B cell (primary cell): ENCODE data around the gene ST6GALNAC3. TPM values are rescaled to one million over a fixed set of nuclear protein-coding genes. Genes with fewer than 3 reads are reported as not detected.

ENCODE experiments used
- ATAC-seq: fragments of 200-7000 bp; cut with Tn5 transposase; one replicate; pipeline ENCODE4 v1.10.0; 2021; ENCODE audit warnings: low read depth, mild to moderate bottlenecking, moderate number of reproducible peaks, moderate library complexity
- CTCF ChIA-PET: fragments of 350-600 bp; sonication (Branson Sonifier 250); formaldehyde crosslinking; loops from one replicate; lab custom pipeline; 2021; ENCODE audit warnings: antibody characterized with exemption, inconsistent platforms; lab: Charles Lee
- POLR2A ChIA-PET: fragments of 350-600 bp; sonication (Branson Sonifier 250); formaldehyde crosslinking; loops from one replicate; lab custom pipeline; 2021; ENCODE audit warnings: antibody characterized with exemption; lab: Charles Lee
- DNase-seq: peaks from one replicate; pipeline ENCODE4 v3.0.0; 2013
- H2AFZ ChIP-seq: 2 replicates; pipeline ENCODE4 v1.6.1; 2012; ENCODE audit warnings: mild to moderate bottlenecking, low read depth, low read length; ENCODE audit not compliant: insufficient read depth, poor library complexity, severe bottlenecking
- H3K27ac ChIP-seq, 2 donors: 1 replicate in 1 of 2; 2 replicates in 1 of 2; pipeline ENCODE4 v1.5.1; 2012 to 2013; ENCODE audit warnings: low read length in 2 of 2, mild to moderate bottlenecking in 2 of 2, moderate library complexity in 1 of 2
- H3K27me3 ChIP-seq, 4 experiments: fragments of 200-600 bp in 1 of 4; sonication (generic) in 1 of 4; replicated peaks in 1 of 4; 1 replicate in 2 of 4; 2 replicates in 2 of 4; pipeline versions ENCODE4 v1.6.1 to v1.7.0; 2013 to 2016; ENCODE audit warnings: low read length in 3 of 4, mild to moderate bottlenecking in 2 of 4, mixed read lengths in 1 of 4, moderate library complexity in 1 of 4; ENCODE audit not compliant: insufficient read depth in 4 of 4, control insufficient read depth in 3 of 4; ENCODE audit errors: control extremely low read depth in 1 of 4
- H3K36me3 ChIP-seq, 2 experiments: replicated peaks in 1 of 2; 1 replicate in 1 of 2; 2 replicates in 1 of 2; pipeline versions ENCODE4 v1.6.1 to v1.7.1; 2013; ENCODE audit warnings: low read length in 1 of 2; ENCODE audit not compliant: insufficient read depth in 2 of 2, control insufficient read depth in 1 of 2; ENCODE audit errors: control extremely low read depth in 1 of 2, extremely low read depth in 1 of 2
- H3K4me1 ChIP-seq, 2 donors: fragments of 200-600 bp in 1 of 2; sonication (generic) in 1 of 2; 1 replicate in 1 of 2; 2 replicates in 1 of 2; pipeline versions ENCODE4 v1.5.1 to v1.6.1; 2013 to 2017; ENCODE audit warnings: low read length in 2 of 2; ENCODE audit not compliant: control insufficient read depth in 2 of 2, insufficient read depth in 2 of 2
- H3K4me2 ChIP-seq: replicated peaks from 2 replicates; pipeline ENCODE3; 2012; ENCODE audit warnings: mild to moderate bottlenecking, low read depth, low read length; ENCODE audit not compliant: poor library complexity, severe bottlenecking
- H3K4me3 ChIP-seq, 5 experiments: fragments of 200-600 bp in 1 of 5; sonication (generic) in 1 of 5; 1 replicate in 3 of 5; 2 replicates in 2 of 5; pipeline versions ENCODE4 v1.5.1 to v1.7.0; 2011 to 2016; ENCODE audit warnings: low read length in 4 of 5, mild to moderate bottlenecking in 4 of 5, low read depth in 2 of 5, control low read depth in 1 of 5, moderate library complexity in 1 of 5; ENCODE audit not compliant: insufficient read depth in 1 of 5; ENCODE audit errors: control extremely low read depth in 1 of 5, extremely low read depth in 1 of 5
- H3K79me2 ChIP-seq: fragments of 200-600 bp; sonication (generic); one replicate; pipeline ENCODE4 v1.6.0; 2016; ENCODE audit warnings: low read length; ENCODE audit not compliant: control insufficient read depth, insufficient read depth
- H3K9ac ChIP-seq: fragments of 200-600 bp; sonication (generic); 2 replicates; pipeline ENCODE4 v1.6.1; 2017; ENCODE audit warnings: mild to moderate bottlenecking, low read length, moderate library complexity
- H3K9me3 ChIP-seq, 3 donors: one replicate each; pipeline versions ENCODE4 v1.6.1 to v1.7.1; 2013; ENCODE audit warnings: low read length in 2 of 3; ENCODE audit not compliant: control insufficient read depth in 2 of 3, insufficient read depth in 1 of 3; ENCODE audit errors: control extremely low read depth in 1 of 3
- H4K20me1 ChIP-seq: 2 replicates; pipeline ENCODE4 v1.6.0; 2012; ENCODE audit warnings: mild to moderate bottlenecking, low read length; ENCODE audit not compliant: insufficient read depth, control insufficient read depth, poor library complexity, severe bottlenecking
- H3K27ac Mint-ChIP-seq: one replicate; pipeline ENCODE4 v1.8.0; 2021; ENCODE audit warnings: mixed read lengths
- H3K27me3 Mint-ChIP-seq: one replicate; pipeline ENCODE4 v1.8.0; 2021; ENCODE audit warnings: mixed read lengths
- H3K4me1 Mint-ChIP-seq: one replicate; pipeline ENCODE4 v1.8.0; 2021; ENCODE audit warnings: mixed read lengths
- H3K4me3 Mint-ChIP-seq: one replicate; pipeline ENCODE4 v1.8.0; 2021; ENCODE audit warnings: mixed read lengths
- H3K9me3 Mint-ChIP-seq: one replicate; pipeline ENCODE4 v1.8.0; 2022; ENCODE audit warnings: mixed read lengths; ENCODE audit not compliant: insufficient read depth
- CTCF ChIP-seq: fragments of 200-600 bp; IDR thresholded peaks from one replicate; pipeline ENCODE4 v1.8.0; 2022; ENCODE audit warnings: antibody characterized with exemption, mild to moderate bottlenecking
- EZH2 ChIP-seq: IDR thresholded peaks from 2 replicates; pipeline ENCODE4 v1.6.1; 2012; ENCODE audit warnings: borderline replicate concordance, low read depth, mild to moderate bottlenecking, moderate library complexity, low read length; ENCODE audit not compliant: insufficient read depth, poor library complexity, severe bottlenecking
- WGBS: methylation state at CpG from one replicate; pipeline ENCODE4 v1.1.5; 2013; ENCODE audit warnings: missing lambda C conversion rate; ENCODE audit not compliant: insufficient coverage; 5-methylcytosine and 5-hydroxymethylcytosine counted together
- intact Hi-C: fragments of 100-400 bp; cut with micrococcal nuclease; formaldehyde crosslinking; loops from one replicate; pipeline ENCODE4 v1.10.0; 2022
- polyA plus RNA-seq: library from polyadenylated mRNA; depleted of rRNA; stranded (reverse); fragments of >200 nt; gene quantifications from 2 replicates; pipeline ENCODE4 v1.2.3, GENCODE V29; 2012
- total RNA-seq, 2 donors: library from RNA; stranded (reverse); fragments of 120-200 nt in 1 of 2; gene quantifications; 1 replicate in 1 of 2; 2 replicates in 1 of 2; pipeline versions ENCODE4 v1.2.3 to v1.2.4, GENCODE V29; 2013 to 2022

The ST6GALNAC3 gene
- total and polyA plus RNA-seq, 2 donors (not counting 1 experiment from before 2014, with no cell fraction given) = 3.0 to 17.3 TPM

GRCh38 chr1:76033800-76034475 lies 40.6 kb upstream of the ST6GALNAC3 start:
- no peaks in the 10 kb centered on the region for H3K4me1 Mint-ChIP-seq

More at GRCh38 chr1:76033800-76034475, 40.6 kb upstream of the ST6GALNAC3 start:
- intact Hi-C loops = no loop called here
- Mint-ChIP-seq H3K27ac (no peak overlapping the region), H3K9me3 (no peaks in the 10 kb centered on the region), H3K4me3 (no peak overlapping the region), H3K27me3 (peaks cover under 1% of the 10 kb centered on the region)
- POLR2A ChIA-PET = no interaction called here
- Histone ChIP-seq H4K20me1 (no peaks in the 10 kb centered on the region), H3K79me2 (no peaks in the 10 kb centered on the region), H3K4me3 (no peak overlapping the region), H3K4me1 (no peaks in the 10 kb centered on the region), H3K36me3 (no peaks in the 10 kb centered on the region), H3K27me3 (no peaks in the 10 kb centered on the region), H3K9ac (no peak overlapping the region), H3K4me2 (no peak overlapping the region), H3K9me3 (no peaks in the 10 kb centered on the region), H3K27ac (no peak overlapping the region), H2AFZ (no peak overlapping the region)
- no peak for ATAC-seq
- DNase-seq = no peak
- TF ChIP-seq CTCF = no peak
- TF ChIP-seq EZH2 = no peak
- CTCF ChIA-PET = no interaction called here
- 79% methylated on average over 2 of the region's 3 CpGs for WGBS
